HEK293 (cell line): ENCODE measurements around the gene ZNF574.

Source experiments
- CTCF ChIP-seq: fragments of 450-650 bp; formaldehyde crosslinking; IDR thresholded peaks from 2 replicates; pipeline ENCODE4 v1.5.1; 2016; ENCODE audit warnings: missing biosample characterization, missing genetic modification characterization
- REST ChIP-seq: fragments of 450-650 bp; formaldehyde crosslinking; IDR thresholded peaks from 2 replicates; pipeline ENCODE4 v1.5.1; 2016; ENCODE audit warnings: missing biosample characterization, missing genetic modification characterization
- TCF7L2 ChIP-seq: IDR thresholded peaks from 2 replicates; pipeline ENCODE4 v1.6.1; 2011; ENCODE audit warnings: low read depth, mild to moderate bottlenecking, inconsistent platforms, low read length, moderate library complexity, borderline replicate concordance
- ZBTB7A ChIP-seq: fragments of 450-650 bp; formaldehyde crosslinking; IDR thresholded peaks from 2 replicates; pipeline ENCODE4 v1.5.1; 2016; ENCODE audit warnings: low read depth, missing biosample characterization, missing genetic modification characterization
- ZNF76 ChIP-seq: fragments of 450-650 bp; formaldehyde crosslinking; IDR thresholded peaks from 2 replicates; pipeline ENCODE4; 2016; ENCODE audit warnings: low read depth, missing biosample characterization, missing genetic modification characterization, borderline replicate concordance

GRCh38 chr19:42048992-42049391 is 27.0 kb upstream of the ZNF574 start:
- TF ChIP-seq ZBTB7A (no peak), TCF7L2 (no peak), CTCF (tag by site-specific recombination) (no peak), REST (tag by site-specific recombination) (no peak), ZNF76 (tag by site-specific recombination) (no peak)
